Mesendoderm (in vitro differentiated cells): ENCODE results near the gene SNRK.

Experiments used
- DNase-seq: peaks from one replicate; pipeline ENCODE4 v3.0.0; 2013
- H2AK5ac ChIP-seq: 2 replicates; pipeline ENCODE4 v1.6.1; 2013; ENCODE audit warnings: low read length, inconsistent platforms
- H2BK120ac ChIP-seq: 2 replicates; pipeline ENCODE4 v1.6.1; 2013; ENCODE audit warnings: low read depth, mild to moderate bottlenecking, low read length, moderate library complexity, mixed read lengths
- H2BK15ac ChIP-seq: replicated peaks from 2 replicates; pipeline ENCODE4 v1.6.1; 2013; ENCODE audit warnings: low read depth, mild to moderate bottlenecking, moderate library complexity
- H2BK5ac ChIP-seq: 2 replicates; pipeline ENCODE4 v1.6.1; 2013; ENCODE audit warnings: low read length, inconsistent platforms
- H3K18ac ChIP-seq: 2 replicates; pipeline ENCODE4 v1.6.1; 2013; ENCODE audit warnings: mild to moderate bottlenecking, low read length, mixed read lengths
- H3K23ac ChIP-seq: one replicate; pipeline ENCODE4 v1.6.1; 2013; ENCODE audit warnings: low read length
- H3K27ac ChIP-seq: 2 replicates; pipeline ENCODE4 v1.5.1; 2013; ENCODE audit warnings: low read depth, mild to moderate bottlenecking, inconsistent platforms, low read length, moderate library complexity
- H3K27me3 ChIP-seq: 2 replicates; pipeline ENCODE4 v1.6.1; 2013; ENCODE audit warnings: low read length, control low read depth, mild to moderate bottlenecking, inconsistent platforms; ENCODE audit not compliant: insufficient read depth, poor library complexity
- H3K36me3 ChIP-seq: 2 replicates; pipeline ENCODE4 v1.6.1; 2013; ENCODE audit warnings: low read length, inconsistent platforms; ENCODE audit not compliant: control insufficient read depth, insufficient read depth
- H3K4ac ChIP-seq: one replicate; pipeline ENCODE4 v1.6.1; 2013; ENCODE audit warnings: low read depth, mild to moderate bottlenecking, low read length, moderate library complexity
- H3K4me1 ChIP-seq: 2 replicates; pipeline ENCODE4 v1.6.1; 2013; ENCODE audit warnings: low read depth, low read length, inconsistent platforms; ENCODE audit not compliant: control insufficient read depth
- H3K4me2 ChIP-seq: 2 replicates; pipeline ENCODE4 v1.6.1; 2013; ENCODE audit warnings: low read length
- H3K4me3 ChIP-seq: 2 replicates; pipeline ENCODE4 v1.5.1; 2013; ENCODE audit warnings: mild to moderate bottlenecking, low read length
- H3K56ac ChIP-seq: one replicate; pipeline ENCODE4 v1.6.1; 2013; ENCODE audit warnings: low read length
- H3K79me1 ChIP-seq: 2 replicates; pipeline ENCODE4 v1.6.1; 2013; ENCODE audit warnings: low read length, inconsistent platforms
- H3K79me2 ChIP-seq: 2 replicates; pipeline ENCODE4 v1.6.1; 2013; ENCODE audit warnings: mild to moderate bottlenecking, low read length; ENCODE audit not compliant: control insufficient read depth, insufficient read depth
- H3K9ac ChIP-seq: 2 replicates; pipeline ENCODE4 v1.6.1; 2013; ENCODE audit warnings: low read length, inconsistent platforms
- H4K5ac ChIP-seq: one replicate; pipeline ENCODE4 v1.6.1; 2013; ENCODE audit warnings: low read length
- H4K8ac ChIP-seq: one replicate; pipeline ENCODE4 v1.6.1; 2013; ENCODE audit warnings: low read depth, mild to moderate bottlenecking, control low read depth, low read length, moderate library complexity
- WGBS: extraction: QIAGEN DNeasy Blood & Tissue Kit; methylation state at CpG from one replicate; pipeline ENCODE4 v1.1.7; 2013; ENCODE audit warnings: low lambda C conversion rate, missing lambda C conversion rate; ENCODE audit not compliant: insufficient coverage; ENCODE audit errors: extremely low coverage; 5-methylcytosine and 5-hydroxymethylcytosine counted together

Gene SNRK

GRCh38 chr3:43326891-43327581 lies 40.7 kb downstream of the SNRK start:
- Histone ChIP-seq H3K79me1 (peaks cover 6% of the 10 kb centered on the region), H2AK5ac (no peak overlapping the region), H3K36me3 (no peaks in the 10 kb centered on the region), H4K5ac (no peak overlapping the region), H3K9ac (no peak overlapping the region), H3K56ac (no peak overlapping the region), H3K4me3 (no peak overlapping the region), H3K4me1 (no peaks in the 10 kb centered on the region), H3K27me3 (no peaks in the 10 kb centered on the region), H3K4ac (no peak overlapping the region), H3K4me2 (no peak overlapping the region), H2BK5ac (no peak overlapping the region), H3K79me2 (peaks cover 2% of the 10 kb centered on the region), H2BK120ac (no peak overlapping the region), H2BK15ac (no peak overlapping the region), H3K27ac (no peak overlapping the region), H3K23ac (no peak overlapping the region), H3K18ac (no peak overlapping the region), H4K8ac (no peak overlapping the region)
- no peak for DNase-seq
- WGBS, result no CpG with 5 or more reads among the region's 3 CpGs

GRCh38 chr3:43327582-43327979 lies 41.2 kb downstream of the SNRK start:
- Histone ChIP-seq H4K8ac (no peak overlapping the region), H3K36me3 (no peaks in the 10 kb centered on the region), H3K4me2 (no peak overlapping the region), H2BK120ac (no peak overlapping the region), H3K79me1 (peaks cover 6% of the 10 kb centered on the region), H3K27ac (no peak overlapping the region), H3K4me3 (no peak overlapping the region), H2AK5ac (no peak overlapping the region), H3K27me3 (no peaks in the 10 kb centered on the region), H3K4me1 (no peaks in the 10 kb centered on the region), H3K23ac (no peak overlapping the region), H3K4ac (no peak overlapping the region), H4K5ac (no peak overlapping the region), H3K9ac (no peak overlapping the region), H3K56ac (no peak overlapping the region), H2BK15ac (no peak overlapping the region), H3K18ac (no peak overlapping the region), H2BK5ac (no peak overlapping the region), H3K79me2 (peaks cover 2% of the 10 kb centered on the region)
- DNase-seq, result no peak

GRCh38 chr3:43328653-43329052 lies 42.3 kb downstream of the SNRK start:
- Histone ChIP-seq H3K4me2 (no peak overlapping the region), H2BK15ac (no peak overlapping the region), H3K4me3 (no peak overlapping the region), H3K56ac (no peak overlapping the region), H4K5ac (no peak overlapping the region), H3K9ac (no peak overlapping the region), H2AK5ac (no peak overlapping the region), H2BK5ac (no peak overlapping the region), H3K27me3 (no peaks in the 10 kb centered on the region), H3K79me2 (peaks cover 1% of the 10 kb centered on the region), H3K18ac (no peak overlapping the region), H3K4me1 (no peaks in the 10 kb centered on the region), H4K8ac (no peak overlapping the region), H3K27ac (no peak overlapping the region), H3K79me1 (peaks cover 5% of the 10 kb centered on the region), H3K23ac (no peak overlapping the region), H2BK120ac (no peak overlapping the region), H3K36me3 (no peaks in the 10 kb centered on the region), H3K4ac (no peak overlapping the region)
- no peak for DNase-seq

- Histone ChIP-seq H3K27me3 (no peaks in the 10 kb centered on the region), H2BK15ac (no peak overlapping the region), H3K23ac (no peak overlapping the region), H3K4ac (no peak overlapping the region), H3K36me3 (no peaks in the 10 kb centered on the region), H3K4me3 (no peak overlapping the region), H2AK5ac (no peak overlapping the region), H3K27ac (no peak overlapping the region), H3K4me2 (no peak overlapping the region), H3K79me1 (peaks cover 4% of the 10 kb centered on the region), H2BK120ac (no peak overlapping the region), H3K79me2 (no peaks in the 10 kb centered on the region), H3K9ac (no peak overlapping the region), H3K56ac (no peak overlapping the region), H2BK5ac (no peak overlapping the region), H4K5ac (no peak overlapping the region), H4K8ac (no peak overlapping the region), H3K18ac (no peak overlapping the region), H3K4me1 (no peaks in the 10 kb centered on the region)
- DNase-seq, result no peak
- WGBS, result no CpG with 5 or more reads among the region's 1 CpG
Measured at GRCh38 chr3:43330981-43331380, 44.6 kb downstream of the SNRK start.

GRCh38 chr3:43331381-43331780 lies 45.0 kb downstream of the SNRK start:
- Histone ChIP-seq H3K79me2 (no peaks in the 10 kb centered on the region), H3K27ac (no peak overlapping the region), H3K36me3 (no peaks in the 10 kb centered on the region), H4K8ac (no peak overlapping the region), H3K56ac (no peak overlapping the region), H4K5ac (no peak overlapping the region), H3K4me1 (no peaks in the 10 kb centered on the region), H3K4me3 (no peak overlapping the region), H2BK120ac (no peak overlapping the region), H2BK5ac (no peak overlapping the region), H3K23ac (no peak overlapping the region), H3K27me3 (no peaks in the 10 kb centered on the region), H3K4ac (no peak overlapping the region), H3K9ac (no peak overlapping the region), H3K18ac (no peak overlapping the region), H3K4me2 (no peak overlapping the region), H3K79me1 (peaks cover 3% of the 10 kb centered on the region), H2AK5ac (no peak overlapping the region), H2BK15ac (no peak overlapping the region)
- DNase-seq, result no peak
- WGBS, result no CpG with 5 or more reads among the region's 4 CpGs

- H3K18ac ChIP-seq, result no peak overlapping the region
- no peak overlapping the region for H3K23ac ChIP-seq
- H3K4ac ChIP-seq, result no peak overlapping the region
- H4K8ac ChIP-seq, result no peak overlapping the region
- H3K4me2 ChIP-seq, result no peak overlapping the region
- no peaks in the 10 kb centered on the region for H3K36me3 ChIP-seq
- no peak overlapping the region for H4K5ac ChIP-seq
- H3K9ac ChIP-seq, result no peak overlapping the region
- H3K4me1 ChIP-seq, result no peaks in the 10 kb centered on the region
- no peak overlapping the region for H3K4me3 ChIP-seq
- H3K27ac ChIP-seq, result no peak overlapping the region
- no CpG with 5 or more reads among the region's 1 CpG for WGBS
- H2BK120ac ChIP-seq, result no peak overlapping the region
- no peaks in the 10 kb centered on the region for H3K79me1 ChIP-seq
- no peak overlapping the region for H2BK5ac ChIP-seq
- H3K79me2 ChIP-seq, result no peaks in the 10 kb centered on the region
- DNase-seq, result no peak
- H3K56ac ChIP-seq, result no peak overlapping the region
- no peaks in the 10 kb centered on the region for H3K27me3 ChIP-seq
- no peak overlapping the region for H2BK15ac ChIP-seq
- no peak overlapping the region for H2AK5ac ChIP-seq
Measured at GRCh38 chr3:43334976-43335375, 48.6 kb downstream of the SNRK start.
